OCI-LY3 (cell line): ENCODE data around the gene EPHB4.
"Not testable (repeated sequence)": the region's sequence is repeated elsewhere in the genome, so short reads cannot be mapped to it uniquely, and the experiment has no call there.

Source experiments
- H2AFZ ChIP-seq: fragments of 200-600, 300-600 bp; shearing (Covaris generic); 2 replicates; pipeline ENCODE4 v1.6.0; 2014; ENCODE audit warnings: antibody characterized with exemption, low read depth, low read length
- H3K27ac ChIP-seq: fragments of 200-600, 300-600 bp; sonication (generic); 2 replicates; pipeline ENCODE4 v1.5.1; 2014; ENCODE audit warnings: mild to moderate bottlenecking, low read length, moderate library complexity, mixed read lengths
- H3K27me3 ChIP-seq: fragments of 200-600, 300-600 bp; sonication (generic); 2 replicates; pipeline ENCODE4 v1.6.1; 2014; ENCODE audit warnings: low read depth, low read length, mixed read lengths
- H3K36me3 ChIP-seq: fragments of 200-600, 300-600 bp; sonication (generic); replicated peaks from 2 replicates; pipeline ENCODE3; 2014; ENCODE audit warnings: low read depth, low read length, mixed read lengths
- H3K4me1 ChIP-seq: fragments of 300-600, 200-600 bp; sonication (generic); 2 replicates; pipeline ENCODE4 v1.6.1; 2014; ENCODE audit warnings: low read length, mixed read lengths
- H3K4me2 ChIP-seq: fragments of 200-600, 300-600 bp; sonication (generic); 2 replicates; pipeline ENCODE4 v1.6.1; 2014; ENCODE audit warnings: low read length, mixed read lengths
- H3K4me3 ChIP-seq: fragments of 300-600, 200-600 bp; sonication (generic); 2 replicates; pipeline ENCODE4 v1.5.1; 2014; ENCODE audit warnings: antibody characterized with exemption, mild to moderate bottlenecking, low read length, moderate library complexity
- H3K79me2 ChIP-seq: fragments of 300-600, 200-600 bp; shearing (Covaris generic); 2 replicates; pipeline ENCODE4 v1.6.1; 2014; ENCODE audit warnings: mild to moderate bottlenecking, low read length, mixed read lengths
- H3K9ac ChIP-seq: fragments of 300-600, 200-600 bp; shearing (Covaris generic); 2 replicates; pipeline ENCODE4 v1.6.0; 2014; ENCODE audit warnings: mild to moderate bottlenecking, low read length, moderate library complexity
- H3K9me3 ChIP-seq: fragments of 200-600, 300-600 bp; shearing (Covaris generic); 2 replicates; pipeline ENCODE4 v1.6.1; 2014; ENCODE audit warnings: low read length, mixed read lengths; ENCODE audit not compliant: insufficient read depth
- H4K20me1 ChIP-seq: fragments of 200-600, 300-600 bp; sonication (generic); 2 replicates; pipeline ENCODE4 v1.6.1; 2016; ENCODE audit warnings: low read length, mixed read lengths; ENCODE audit not compliant: insufficient read depth
- CTCF ChIP-seq: fragments of 200-600, 300-600 bp; sonication (generic); IDR thresholded peaks from 2 replicates; pipeline ENCODE4 v1.5.1; 2014; ENCODE audit warnings: antibody characterized with exemption, low read length, low read depth
- EZH2phosphoT487 ChIP-seq: fragments of 200-600 bp; shearing (Covaris generic); IDR thresholded peaks from 2 replicates; pipeline ENCODE4 v1.6.1; 2018; ENCODE audit warnings: antibody characterized with exemption, mixed run types, low read depth

The EPHB4 gene

GRCh38 chr7:100764841-100765240 lies 62.5 kb downstream of the EPHB4 start:
- H2AFZ ChIP-seq, result no peak overlapping the region
- no peak for TF ChIP-seq CTCF
- TF ChIP-seq EZH2phosphoT487, result no peak
- H3K9me3 ChIP-seq, result no peaks in the 10 kb centered on the region
- H3K4me3 ChIP-seq, result no peak overlapping the region
- H3K9ac ChIP-seq, result no peak overlapping the region
- no peaks in the 10 kb centered on the region for H3K36me3 ChIP-seq
- H4K20me1 ChIP-seq, result no peaks in the 10 kb centered on the region
- H3K27me3 ChIP-seq, result no peaks in the 10 kb centered on the region
- no peaks in the 10 kb centered on the region for H3K79me2 ChIP-seq
- H3K27ac ChIP-seq, result no peak overlapping the region
- H3K4me1 ChIP-seq, result no peaks in the 10 kb centered on the region
- no peak overlapping the region for H3K4me2 ChIP-seq

GRCh38 chr7:100763556-100764140 lies 63.7 kb downstream of the EPHB4 start:
- Histone ChIP-seq H3K4me2 (no peak overlapping the region), H3K27me3 (no peaks in the 10 kb centered on the region), H3K9me3 (no peaks in the 10 kb centered on the region), H3K79me2 (no peaks in the 10 kb centered on the region), H2AFZ (no peak overlapping the region), H3K4me3 (no peak overlapping the region), H3K9ac (no peak overlapping the region), H3K4me1 (no peaks in the 10 kb centered on the region), H3K27ac (no peak overlapping the region), H3K36me3 (no peaks in the 10 kb centered on the region), H4K20me1 (no peaks in the 10 kb centered on the region)
- TF ChIP-seq EZH2phosphoT487 (no peak), CTCF (no peak)

- not testable (repeated sequence) for H3K79me2 ChIP-seq, H3K9ac ChIP-seq, H3K27me3 ChIP-seq, H3K4me3 ChIP-seq, H2AFZ ChIP-seq, H3K4me1 ChIP-seq, H3K36me3 ChIP-seq, H3K27ac ChIP-seq, H3K9me3 ChIP-seq, H3K4me2 ChIP-seq, H4K20me1 ChIP-seq
Observed at GRCh38 chr7:100762841-100763240, 64.5 kb downstream of the EPHB4 start.

GRCh38 chr7:100759357-100760171 lies 67.8 kb downstream of the EPHB4 start:
- Histone ChIP-seq H3K9ac (no peak overlapping the region), H3K27ac (no peak overlapping the region), H2AFZ (no peak overlapping the region), H3K4me2 (no peak overlapping the region), H3K4me3 (no peak overlapping the region), H3K9me3 (no peaks in the 10 kb centered on the region), H3K4me1 (no peaks in the 10 kb centered on the region), H3K79me2 (no peaks in the 10 kb centered on the region), H4K20me1 (no peaks in the 10 kb centered on the region), H3K36me3 (no peaks in the 10 kb centered on the region), H3K27me3 (no peaks in the 10 kb centered on the region)
- no peak for TF ChIP-seq EZH2phosphoT487
- TF ChIP-seq CTCF, result no peak
